ENCODE measurements around the gene MOV10.
"Not testable (repeated sequence)": the region's sequence is repeated elsewhere in the genome, so short reads cannot be mapped to it uniquely, and the experiment has no call there.

Gene MOV10

GRCh38 chr1:112636597-112637253 is 37.7 kb upstream of the MOV10 start:
- H3K27ac ChIP-seq (replicated peaks), result no peak overlapping the region
- TF ChIP-seq SPI1 (IDR thresholded peaks at IDR 0.05; ENCODE audit: borderline replicate concordance, low read depth) (no peak), GABPA (IDR thresholded peaks at IDR 0.05; ENCODE audit: low read depth) (no peak), POLR2AphosphoS5 (IDR thresholded peaks at IDR 0.05; ENCODE audit: low read depth) (no peak), CTCF (IDR thresholded peaks at IDR 0.05; ENCODE audit: insufficient read depth, low read length) (no peak), REST (IDR thresholded peaks at IDR 0.05; ENCODE audit: insufficient replicate concordance, low read depth) (no peak)
- DNase-seq (ENCODE audit: low read depth in 1 of 2, low spot score in 1 of 2), result no peak
- H3K27me3 ChIP-seq (ENCODE audit: insufficient read depth, poor library complexity, severe bottlenecking), result no peaks in the 10 kb centered on the region
- H3K4me3 ChIP-seq (replicated peaks; ENCODE audit: insufficient read depth, low read length), result no peak overlapping the region

- TF ChIP-seq CTCF (IDR thresholded peaks at IDR 0.05; ENCODE audit: insufficient read depth, low read length) (no peak), GABPA (IDR thresholded peaks at IDR 0.05; ENCODE audit: low read depth) (no peak), REST (IDR thresholded peaks at IDR 0.05; ENCODE audit: insufficient replicate concordance, low read depth) (no peak), POLR2AphosphoS5 (IDR thresholded peaks at IDR 0.05; ENCODE audit: low read depth) (no peak), SPI1 (IDR thresholded peaks at IDR 0.05; ENCODE audit: borderline replicate concordance, low read depth) (no peak)
- no peaks in the 10 kb centered on the region for H3K27me3 ChIP-seq (ENCODE audit: insufficient read depth, poor library complexity, severe bottlenecking)
- no peak overlapping the region for H3K27ac ChIP-seq (replicated peaks)
- DNase-seq (ENCODE audit: low read depth in 1 of 2, low spot score in 1 of 2), result no peak
- no peak overlapping the region for H3K4me3 ChIP-seq (replicated peaks; ENCODE audit: insufficient read depth, low read length)
These were observed 37.0 kb upstream of the MOV10 start for GRCh38 chr1:112637254-112638109.

- no peak for DNase-seq (ENCODE audit: low read depth in 1 of 2, low spot score in 1 of 2)
- no peak overlapping the region for H3K27ac ChIP-seq (replicated peaks)
- no peak for TF ChIP-seq CTCF (IDR thresholded peaks at IDR 0.05; ENCODE audit: insufficient read depth, low read length)
- no peak for TF ChIP-seq GABPA (IDR thresholded peaks at IDR 0.05; ENCODE audit: low read depth)
- TF ChIP-seq SPI1 (IDR thresholded peaks at IDR 0.05; ENCODE audit: borderline replicate concordance, low read depth), result no peak
- TF ChIP-seq REST (IDR thresholded peaks at IDR 0.05; ENCODE audit: insufficient replicate concordance, low read depth), result no peak
- TF ChIP-seq POLR2AphosphoS5 (IDR thresholded peaks at IDR 0.05; ENCODE audit: low read depth), result no peak
These were observed 36.4 kb upstream of the MOV10 start for GRCh38 chr1:112638110-112638428.

GRCh38 chr1:112640437-112640836 is 34.0 kb upstream of the MOV10 start:
- not testable (repeated sequence) for H3K4me3 ChIP-seq (replicated peaks; ENCODE audit: insufficient read depth, low read length); DNase-seq (ENCODE audit: low read depth in 1 of 2, low spot score in 1 of 2); H3K27ac ChIP-seq (replicated peaks); H3K27me3 ChIP-seq (ENCODE audit: insufficient read depth, poor library complexity, severe bottlenecking)

More at GRCh38 chr1:112638110-112638428, 36.4 kb upstream of the MOV10 start:
- Histone ChIP-seq H3K27me3 (ENCODE audit: insufficient read depth, poor library complexity, severe bottlenecking) (no peaks in the 10 kb centered on the region), H3K4me3 (replicated peaks; ENCODE audit: insufficient read depth, low read length) (no peak overlapping the region)

Measured in HL-60 (cell line).